Amniotic epithelial cell (primary cell): Measurements from ENCODE around the gene BTBD19.
"Not testable (repeated sequence)": the region's sequence is repeated elsewhere in the genome, so short reads cannot be mapped to it uniquely, and the experiment has no call there.

ENCODE experiments used
- DNase-seq: peaks from one replicate; pipeline ENCODE4 v3.0.0-alpha.2; 2010; ENCODE audit warnings: low read depth

BTBD19 gene

GRCh38 chr1:44787506-44787905, 20.8 kb upstream of the BTBD19 start:
- no peak for DNase-seq

- DNase-seq, result no peak
These were observed 20.0 kb upstream of the BTBD19 start, which contains the start of gene BEST4 for GRCh38 chr1:44788120-44788860. TSS of gene BEST4 (minus strand) at chr1:44788170. CDS start at chr1:44787705, 465 bp downstream.

- no peak for DNase-seq
These were observed 17.1 kb upstream of the BTBD19 start for GRCh38 chr1:44790968-44791801.

- DNase-seq, result peak; percentile 38
These were observed 15.4 kb upstream of the BTBD19 start for GRCh38 chr1:44792736-44793502.

GRCh38 chr1:44797886-44798285, 10.4 kb upstream of the BTBD19 start:
- not testable (repeated sequence) for DNase-seq

- DNase-seq, result no peak
These were observed 9.6 kb upstream of the BTBD19 start for GRCh38 chr1:44798481-44799365.

GRCh38 chr1:44799770-44800584, 8.3 kb upstream of the BTBD19 start, which contains the start of gene PLK3:
TSS of gene PLK3 (plus strand) at chr1:44800377. CDS start at chr1:44800464, 87 bp downstream.
- DNase-seq, result peak; percentile 96

- DNase-seq, result peak; percentile 50
These were observed 6.6 kb upstream of the BTBD19 start for GRCh38 chr1:44801491-44802305.

GRCh38 chr1:44802306-44803061, 5.8 kb upstream of the BTBD19 start:
- DNase-seq, result no peak

- no peak for DNase-seq
These were observed 5.3 kb upstream of the BTBD19 start for GRCh38 chr1:44803062-44803311.

GRCh38 chr1:44803312-44804095, 4.8 kb upstream of the BTBD19 start:
- DNase-seq, result no peak

- no peak for DNase-seq
These were observed 2.9 kb upstream of the BTBD19 start for GRCh38 chr1:44805311-44806024.

GRCh38 chr1:44806025-44806703, 2.2 kb upstream of the BTBD19 start:
- no peak for DNase-seq

- DNase-seq, result no peak
These were observed 1.5 kb upstream of the BTBD19 start, which contains the start of gene DYNLT4 for GRCh38 chr1:44806704-44807363. TSS of gene DYNLT4 (minus strand) at chr1:44807351. CDS start at chr1:44806668, 683 bp downstream.

GRCh38 chr1:44807364-44808062, 810 bp upstream of the BTBD19 start:
- peak; percentile 100 for DNase-seq
